ENCODE data around the gene IFNA4.

The IFNA4 gene

GRCh38 chr9:21165516-21165915, 21.9 kb downstream of the IFNA4 start:
- no peak for DNase-seq

- no peak for DNase-seq
Measured at GRCh38 chr9:21160178-21160577, 27.2 kb downstream of the IFNA4 start.

- no peak for DNase-seq
Measured at GRCh38 chr9:21155501-21155900, 31.9 kb downstream of the IFNA4 start.

- no peak for DNase-seq
Measured at GRCh38 chr9:21154018-21154608, 33.3 kb downstream of the IFNA4 start.

- no peak for DNase-seq
Measured at GRCh38 chr9:21153336-21154017, 33.9 kb downstream of the IFNA4 start.

GRCh38 chr9:21144603-21145002, 42.8 kb downstream of the IFNA4 start:
- DNase-seq: no peak

GRCh38 chr9:21141427-21141882, 45.9 kb downstream of the IFNA4 start, which contains the start of gene IFNW1:
TSS of gene IFNW1 (minus strand) at chr9:21141832. CDS start at chr9:21141570, 262 bp downstream.
- no peak for DNase-seq

GRCh38 chr9:21137020-21137419, 50.4 kb downstream of the IFNA4 start:
- DNase-seq: no peak
